Ascending aorta (tissue), 2 donors: ENCODE data around the gene PCDH10. TPM values are rescaled to one million over a fixed set of nuclear protein-coding genes. Genes with fewer than 3 reads are reported as not detected.
A peak's percentile ranks its signal among the peaks of the same experiment; 100 is the strongest.

ENCODE experiments used
- DNase-seq, 2 donors: peaks; one replicate each; pipeline ENCODE4 v3.0.0-alpha.2; 2019; ENCODE audit warnings: low spot score in 2 of 2
- H3K27ac ChIP-seq, 2 donors: fragments of 200-600 bp; sonication (generic); one replicate each; pipeline ENCODE4 v1.5.1; 2016 to 2017; ENCODE audit warnings: mild to moderate bottlenecking in 1 of 2
- H3K27me3 ChIP-seq: fragments of 200-600 bp; sonication (generic); one replicate; pipeline ENCODE4 v1.5.1; 2017
- H3K36me3 ChIP-seq, 2 donors: fragments of 200-600 bp; sonication (generic); one replicate each; pipeline ENCODE4 v1.5.1; 2016
- H3K4me1 ChIP-seq, 2 donors: fragments of 200-600 bp; sonication (generic); one replicate each; pipeline ENCODE4 v1.5.1; 2016 to 2017; ENCODE audit warnings: mild to moderate bottlenecking in 1 of 2
- H3K4me3 ChIP-seq, 2 donors: fragments of 200-600 bp; sonication (generic); one replicate each; pipeline ENCODE4 v1.5.1; 2016 to 2017; ENCODE audit warnings: mild to moderate bottlenecking in 1 of 2
- H3K9me3 ChIP-seq, 2 donors: fragments of 200-600 bp; sonication (generic); one replicate each; pipeline ENCODE4 v1.5.1; 2016
- intact Hi-C: fragments of 100-400 bp; cut with DNase I; formaldehyde crosslinking; loops from one replicate; pipeline ENCODE4 v1.15.1; 2023
- total RNA-seq: library from RNA; depleted of rRNA; stranded (reverse); fragments of >200 nt; gene quantifications from one replicate; pipeline ENCODE4 v1.1.0, GENCODE V29; 2016
- TF ChIP-seq, protein P1 (sequence below), 3 experiments: fragments of 200-600 bp in 2 of 3; fragments of 450-650 bp in 1 of 3; sonication (generic) in 2 of 3; IDR thresholded peaks; one replicate each; pipeline ENCODE4 v1.5.1; 2016 to 2019; ENCODE audit warnings: antibody characterized with exemption in 3 of 3, mild to moderate bottlenecking in 1 of 3, moderate library complexity in 1 of 3

PCDH10 gene
- total RNA-seq, 1 donor from 2014 or later = 45.3 TPM

DNA sequence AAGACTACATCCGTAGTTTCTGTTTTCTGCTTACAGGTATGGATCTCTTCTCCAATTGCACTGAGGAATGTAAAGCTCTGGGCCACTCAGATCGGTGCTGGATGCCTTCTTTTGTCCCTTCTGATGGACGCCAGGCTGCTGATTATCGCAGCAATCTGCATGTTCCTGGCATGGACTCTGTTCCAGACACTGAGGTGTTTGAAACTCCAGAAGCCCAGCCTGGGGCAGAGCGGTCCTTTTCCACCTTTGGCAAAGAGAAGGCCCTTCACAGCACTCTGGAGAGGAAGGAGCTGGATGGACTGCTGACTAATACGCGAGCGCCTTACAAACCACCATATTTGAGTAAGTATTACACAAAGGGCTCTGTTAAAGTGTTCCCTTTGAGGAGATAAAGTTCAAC is 13.8 kb downstream of the PCDH10 start:
- no peak for DNase-seq
- intact Hi-C loops = no loop called here
- Histone ChIP-seq H3K9me3 (no peaks in the 10 kb centered on the region), H3K4me1 (no peaks in the 10 kb centered on the region), H3K27me3 (no peaks in the 10 kb centered on the region), H3K4me3 (no peak overlapping the region), H3K27ac (no peak overlapping the region), H3K36me3 (peaks cover 0 to 4% of the 10 kb centered on the region in 2 donors)
- TF ChIP-seq, protein P1, sequence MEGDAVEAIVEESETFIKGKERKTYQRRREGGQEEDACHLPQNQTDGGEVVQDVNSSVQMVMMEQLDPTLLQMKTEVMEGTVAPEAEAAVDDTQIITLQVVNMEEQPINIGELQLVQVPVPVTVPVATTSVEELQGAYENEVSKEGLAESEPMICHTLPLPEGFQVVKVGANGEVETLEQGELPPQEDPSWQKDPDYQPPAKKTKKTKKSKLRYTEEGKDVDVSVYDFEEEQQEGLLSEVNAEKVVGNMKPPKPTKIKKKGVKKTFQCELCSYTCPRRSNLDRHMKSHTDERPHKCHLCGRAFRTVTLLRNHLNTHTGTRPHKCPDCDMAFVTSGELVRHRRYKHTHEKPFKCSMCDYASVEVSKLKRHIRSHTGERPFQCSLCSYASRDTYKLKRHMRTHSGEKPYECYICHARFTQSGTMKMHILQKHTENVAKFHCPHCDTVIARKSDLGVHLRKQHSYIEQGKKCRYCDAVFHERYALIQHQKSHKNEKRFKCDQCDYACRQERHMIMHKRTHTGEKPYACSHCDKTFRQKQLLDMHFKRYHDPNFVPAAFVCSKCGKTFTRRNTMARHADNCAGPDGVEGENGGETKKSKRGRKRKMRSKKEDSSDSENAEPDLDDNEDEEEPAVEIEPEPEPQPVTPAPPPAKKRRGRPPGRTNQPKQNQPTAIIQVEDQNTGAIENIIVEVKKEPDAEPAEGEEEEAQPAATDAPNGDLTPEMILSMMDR (IDR thresholded peaks at IDR 0.05) = no peak

DNA sequence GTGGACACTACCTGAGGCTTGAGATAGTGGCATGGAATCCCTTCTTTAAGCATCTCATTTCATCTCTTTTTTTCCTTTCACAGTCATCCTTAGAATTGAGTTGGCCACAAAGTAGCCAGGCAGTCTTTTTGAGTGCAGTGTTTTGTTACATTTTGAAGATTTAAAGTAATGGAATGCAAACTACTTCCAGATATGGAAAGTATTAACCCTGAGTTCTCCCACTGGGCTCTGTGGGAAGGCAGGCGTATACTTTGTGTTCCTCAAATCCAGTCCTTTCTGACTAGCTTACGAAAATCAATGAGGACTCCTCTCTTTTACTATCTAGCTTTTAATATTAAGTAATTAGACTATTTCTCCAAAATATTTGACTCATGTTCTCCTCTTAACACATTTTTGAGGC is 29.9 kb downstream of the PCDH10 start:
- Histone ChIP-seq H3K27ac (peak overlapping the region; percentile 43 to 62), H3K4me1 (no peaks in the 10 kb centered on the region), H3K27me3 (no peaks in the 10 kb centered on the region), H3K36me3 (no peaks in the 10 kb centered on the region), H3K9me3 (no peaks in the 10 kb centered on the region), H3K4me3 (no peak overlapping the region)
- DNase-seq = no peak
- intact Hi-C loops = no loop called here
- TF ChIP-seq, protein P1 (IDR thresholded peaks at IDR 0.05) = no peak

DNA sequence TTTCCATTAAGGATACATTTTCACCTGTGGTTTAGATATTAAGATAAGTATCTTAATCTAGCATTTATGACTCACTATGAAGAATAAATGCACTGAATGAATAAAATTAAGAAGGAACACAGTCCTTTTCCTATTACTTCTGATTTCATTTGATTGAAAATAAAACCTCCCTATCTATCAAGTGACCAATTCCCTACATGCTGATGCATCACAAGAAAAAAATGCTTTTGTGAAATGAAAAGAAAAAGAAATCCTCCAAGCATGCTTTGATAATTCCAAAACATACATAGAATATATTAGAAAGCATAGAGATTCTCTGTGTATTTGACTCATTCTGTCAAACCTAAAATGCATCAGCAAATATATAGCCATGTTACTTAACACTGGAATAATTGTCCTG is 37.1 kb downstream of the PCDH10 start:
- intact Hi-C loops = loop anchor here (2.0 kb wide), 1 partner anchor 33 kb away; no protein-coding TSS in a partner anchor
- no peak for DNase-seq
- peak overlapping the region; percentile 53 to 80 for H3K27ac ChIP-seq

DNA sequence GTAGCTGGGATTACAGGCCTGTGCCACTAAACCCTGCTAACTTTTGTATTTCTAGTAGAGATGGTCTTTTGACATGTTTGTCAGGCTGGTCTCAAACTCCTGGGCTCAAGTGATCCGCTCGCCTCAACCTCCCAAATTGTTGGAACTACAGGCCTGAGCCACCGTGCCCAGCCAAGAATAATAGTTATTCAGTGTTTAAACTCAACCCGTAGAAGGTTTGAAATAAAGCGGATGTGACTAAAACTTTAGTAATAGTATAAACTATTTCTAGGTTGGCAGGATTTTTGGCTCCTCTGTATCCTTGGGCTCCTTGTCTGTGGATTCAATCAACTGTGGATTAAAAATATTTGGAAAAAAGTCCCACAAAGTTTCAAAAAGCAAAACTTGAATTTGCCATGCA is 37.8 kb downstream of the PCDH10 start:
- intact Hi-C loops = loop anchor here (2.0 kb wide), 1 partner anchor 34 kb away; no protein-coding TSS in a partner anchor
- H3K4me3 ChIP-seq = no peak overlapping the region
- no peaks in the 10 kb centered on the region for H3K27me3 ChIP-seq
- H3K27ac ChIP-seq = peak overlapping the region; percentile 53 to 80
- H3K36me3 ChIP-seq = peaks cover 0 to 5% of the 10 kb centered on the region in 2 donors
- peaks cover 0 to 8% of the 10 kb centered on the region in 2 donors for H3K4me1 ChIP-seq
- peak in 1 of 2 donors; percentile 78 for DNase-seq
- TF ChIP-seq, protein P1 (IDR thresholded peaks at IDR 0.05) = no peak
- H3K9me3 ChIP-seq = no peaks in the 10 kb centered on the region

More for the DNA sequence above, 37.1 kb downstream of the PCDH10 start:
- H3K36me3 ChIP-seq = peaks cover 0 to 5% of the 10 kb centered on the region in 2 donors
- no peaks in the 10 kb centered on the region for H3K27me3 ChIP-seq
- peaks cover 0 to 8% of the 10 kb centered on the region in 2 donors for H3K4me1 ChIP-seq
- no peak overlapping the region for H3K4me3 ChIP-seq
- no peaks in the 10 kb centered on the region for H3K9me3 ChIP-seq
- TF ChIP-seq, protein P1 (IDR thresholded peaks at IDR 0.05) = no peak

DNA sequence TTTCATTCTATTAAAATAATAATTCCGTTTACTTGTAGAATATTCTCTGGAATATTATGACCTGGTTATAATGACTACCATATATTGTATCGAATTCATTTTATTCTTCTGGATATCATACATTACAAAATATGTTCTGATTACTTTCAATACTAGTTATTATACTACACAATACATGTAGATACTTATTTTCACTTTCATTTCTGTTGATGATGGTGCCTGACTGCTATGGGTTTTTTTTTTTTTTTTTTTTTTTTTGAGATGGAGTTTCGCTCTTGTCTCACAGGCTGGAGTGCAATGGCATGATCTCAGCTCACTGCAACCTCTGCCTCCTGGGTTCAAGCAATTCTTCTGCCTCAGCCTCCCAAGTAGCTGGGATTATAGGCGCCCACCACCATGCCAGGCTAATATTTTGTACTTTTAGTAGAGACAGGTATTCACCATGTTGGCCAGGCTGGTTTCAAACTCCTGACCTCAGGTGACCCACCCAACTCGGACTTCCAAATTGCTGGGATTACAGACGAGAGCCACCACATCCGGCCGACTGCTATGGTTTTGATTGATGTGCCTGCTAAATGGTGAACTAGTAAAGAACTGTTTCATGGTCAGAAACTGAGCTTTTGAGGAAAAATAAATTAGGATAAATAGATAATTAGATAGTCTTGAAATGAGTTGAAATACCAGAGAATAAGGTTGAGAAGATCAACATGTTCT is 39.5 kb downstream of the PCDH10 start:
- Histone ChIP-seq H3K27ac (peak overlapping the region; percentile 39 to 80), H3K4me1 (peaks cover 0 to 8% of the 10 kb centered on the region in 2 donors), H3K36me3 (peaks cover 0 to 5% of the 10 kb centered on the region in 2 donors), H3K9me3 (no peaks in the 10 kb centered on the region), H3K4me3 (no peak overlapping the region), H3K27me3 (no peaks in the 10 kb centered on the region)
- intact Hi-C loops = no loop called here
- TF ChIP-seq, protein P1 (IDR thresholded peaks at IDR 0.05) = no peak
- DNase-seq = no peak
